Activated CD8-positive, alpha-beta memory T cell treated with anti-CD3 and anti-CD28 coated beads, Interleukin-2, amount 50 U/mL, for 48 hours (primary cell): Measurements from ENCODE around the gene TMX2.

Source experiments
- DNase-seq: peaks from one replicate; pipeline ENCODE4 v3.0.0-alpha.2; 2020

Gene TMX2

DNA sequence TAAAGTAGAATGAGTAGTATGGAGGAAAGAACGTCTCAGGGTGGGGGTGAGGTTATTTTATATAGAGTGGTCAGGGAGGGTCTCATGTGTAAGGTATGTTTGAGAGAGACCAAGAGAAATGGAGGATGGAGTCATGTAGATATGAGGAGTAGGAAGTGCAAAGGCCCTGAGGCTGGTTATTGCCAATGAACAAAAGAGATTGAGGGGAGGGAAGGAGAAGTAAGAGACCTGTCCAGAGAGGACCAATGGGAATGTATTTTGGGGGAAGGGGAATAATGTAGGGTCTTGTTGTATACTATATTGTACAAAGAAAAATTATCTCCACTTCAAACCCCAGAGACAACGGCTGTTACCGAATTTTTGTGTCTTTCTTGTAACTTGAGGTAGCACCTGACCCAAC is 59.0 kb downstream of the TMX2 start:
- DNase-seq = no peak

DNA sequence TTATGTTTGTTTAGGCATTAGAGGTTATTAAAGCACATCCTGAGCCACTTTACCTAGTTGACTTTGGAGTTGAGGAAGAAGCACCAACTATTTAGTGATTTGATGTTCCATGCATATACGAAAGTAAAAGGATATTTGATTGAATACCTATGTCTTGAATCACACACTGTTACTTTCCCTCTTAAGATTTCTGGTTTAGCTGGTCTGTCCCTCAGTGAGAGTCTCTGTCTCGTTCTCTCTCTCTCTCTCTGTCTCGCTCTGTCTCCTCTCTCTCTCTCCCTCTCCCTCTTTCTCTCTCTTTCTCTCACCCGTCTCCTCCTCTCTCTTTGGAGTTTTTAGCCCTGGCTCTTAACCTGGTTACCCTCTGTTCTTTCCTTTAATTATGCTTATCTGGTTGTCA is 60.2 kb downstream of the TMX2 start:
- no peak for DNase-seq

- no peak for DNase-seq
Observed at GRCh38 chr11:57773026-57773598, 60.7 kb downstream of the TMX2 start.

DNA sequence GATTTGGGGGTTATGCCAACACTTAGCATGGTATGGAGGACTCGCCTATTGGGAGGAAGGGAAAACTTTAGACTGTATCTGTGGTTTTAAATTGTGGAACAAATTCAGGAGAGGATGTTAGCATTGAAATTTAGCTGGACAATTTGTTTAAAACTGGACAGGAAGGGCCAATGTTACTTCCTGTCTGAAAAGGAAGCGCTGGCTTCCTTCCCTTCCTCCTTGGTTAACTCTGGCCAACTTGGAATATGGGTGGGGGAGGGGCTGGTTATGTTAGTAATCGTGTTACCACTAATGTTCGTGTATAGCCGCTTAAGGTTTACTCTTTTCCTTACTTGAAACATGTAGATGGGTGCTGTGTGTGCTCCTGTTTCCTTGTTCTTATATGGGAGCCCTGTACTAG is 63.1 kb downstream of the TMX2 start:
- DNase-seq = no peak

GRCh38 chr11:57776031-57776521 is 63.7 kb downstream of the TMX2 start:
- DNase-seq = no peak

- DNase-seq = no peak
Observed at GRCh38 chr11:57776577-57777210, 64.3 kb downstream of the TMX2 start.

- no peak for DNase-seq
Observed at GRCh38 chr11:57777969-57778317, 65.5 kb downstream of the TMX2 start.

- DNase-seq = no peak
Observed at GRCh38 chr11:57778318-57779037, 66.1 kb downstream of the TMX2 start.

DNA sequence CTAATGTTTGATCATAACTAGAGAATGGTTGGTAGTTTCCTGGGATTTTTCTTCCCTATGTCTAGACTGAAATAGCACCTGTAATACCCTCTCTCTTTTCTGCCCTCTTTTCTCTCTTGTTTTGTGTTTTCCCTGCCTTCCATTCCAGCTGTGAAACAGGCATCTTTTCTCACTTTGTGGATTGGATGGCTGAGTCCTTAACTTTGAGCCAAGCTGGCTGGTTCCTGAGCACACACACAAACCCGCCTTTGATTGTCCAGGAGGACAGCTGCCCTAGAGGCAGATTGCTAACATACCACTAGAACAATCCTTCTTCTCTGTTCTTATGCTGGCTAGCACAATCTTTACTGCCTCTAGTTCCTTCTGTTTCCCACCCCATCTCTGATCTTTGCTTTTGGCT is 66.9 kb downstream of the TMX2 start:
- no peak for DNase-seq

GRCh38 chr11:57781529-57781943 is 69.1 kb downstream of the TMX2 start:
- no peak for DNase-seq

- DNase-seq = no peak
Observed at GRCh38 chr11:57785072-57785471, 72.7 kb downstream of the TMX2 start.

DNA sequence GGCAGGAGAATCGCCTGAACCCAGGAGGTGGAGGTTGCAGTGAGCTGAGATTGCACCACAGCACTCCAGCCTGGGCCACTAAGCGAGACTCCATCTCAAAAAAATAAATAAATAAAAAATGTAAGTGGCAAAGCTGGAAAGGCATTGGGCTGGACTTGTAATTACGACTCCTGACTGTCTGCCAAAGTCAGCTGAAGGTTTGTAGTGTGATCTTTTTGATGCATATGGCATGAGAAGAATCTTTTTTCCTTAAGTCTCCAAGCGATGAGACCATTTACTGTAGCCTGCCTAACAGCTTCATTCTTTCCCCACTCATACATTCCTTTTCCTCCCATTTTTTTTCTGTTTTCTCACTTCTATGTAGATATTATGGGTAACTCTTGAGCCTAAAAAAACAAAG is 74.0 kb downstream of the TMX2 start:
- no peak for DNase-seq

- no peak for DNase-seq
Observed at GRCh38 chr11:57787006-57787604, 74.7 kb downstream of the TMX2 start.

DNA sequence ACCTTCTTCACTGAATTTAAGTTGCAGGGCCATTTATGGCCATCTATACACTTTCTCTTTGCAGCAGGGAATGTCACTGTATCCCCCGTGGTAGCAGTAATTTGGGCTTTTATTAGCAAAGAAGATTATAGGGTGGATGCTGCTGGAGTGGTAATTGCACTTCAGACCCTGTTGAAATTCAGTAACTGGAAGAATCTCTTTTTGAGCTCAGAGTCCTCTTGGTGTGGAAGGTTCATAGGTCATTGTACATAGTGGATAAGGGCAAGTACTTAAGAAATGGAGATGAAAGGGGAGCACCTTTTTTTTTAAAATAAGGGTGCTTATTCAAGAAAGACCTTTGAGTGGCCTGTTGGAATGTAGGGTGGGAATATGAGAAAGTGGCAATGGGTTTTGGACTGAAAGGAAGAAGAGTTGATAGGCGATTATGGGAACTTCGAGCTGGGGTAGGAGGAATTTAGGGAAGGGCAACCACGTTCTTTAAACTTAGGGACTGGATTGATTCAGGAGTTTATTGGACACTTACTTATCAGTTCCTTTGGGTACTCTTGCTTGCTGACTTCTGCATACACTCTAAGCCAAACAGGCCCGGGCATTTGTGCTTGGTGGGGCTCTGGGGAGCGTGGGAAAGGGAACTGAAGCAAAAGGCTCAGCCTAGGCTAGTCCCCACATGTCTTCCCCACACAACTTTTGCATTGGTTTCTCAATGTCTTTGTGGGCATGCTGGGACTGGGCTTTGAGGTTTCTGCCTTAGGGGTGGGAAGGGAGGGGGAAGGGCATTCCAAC is 75.7 kb downstream of the TMX2 start:
- no peak for DNase-seq

DNA sequence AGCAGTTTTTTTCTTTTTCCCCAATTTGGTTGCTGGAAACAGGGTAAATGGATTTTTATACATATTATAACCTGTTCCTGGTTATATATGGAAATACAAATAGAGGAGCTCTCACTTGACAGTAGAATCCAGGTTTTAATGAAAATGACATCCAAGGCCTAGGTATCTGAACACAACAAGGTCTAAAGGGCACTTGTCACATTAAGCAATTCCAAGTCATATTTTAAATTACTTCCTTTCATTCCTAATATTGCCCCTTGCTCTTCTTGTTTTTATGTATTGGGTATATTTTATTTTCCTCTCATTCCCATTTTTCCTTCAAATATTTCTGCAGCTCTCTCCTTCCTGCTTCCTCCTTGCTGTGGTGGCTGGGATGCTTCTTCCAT is 76.3 kb downstream of the TMX2 start:
- no peak for DNase-seq
